GM19193 (cell line): ENCODE measurements around the gene GPATCH8.

Experiments used
- POLR2A ChIP-seq: IDR thresholded peaks from 4 replicates; pipeline ENCODE4 v1.6.1; 2011; ENCODE audit not compliant: insufficient read depth, insufficient read length; ENCODE audit errors: extremely low read depth

The GPATCH8 gene

DNA sequence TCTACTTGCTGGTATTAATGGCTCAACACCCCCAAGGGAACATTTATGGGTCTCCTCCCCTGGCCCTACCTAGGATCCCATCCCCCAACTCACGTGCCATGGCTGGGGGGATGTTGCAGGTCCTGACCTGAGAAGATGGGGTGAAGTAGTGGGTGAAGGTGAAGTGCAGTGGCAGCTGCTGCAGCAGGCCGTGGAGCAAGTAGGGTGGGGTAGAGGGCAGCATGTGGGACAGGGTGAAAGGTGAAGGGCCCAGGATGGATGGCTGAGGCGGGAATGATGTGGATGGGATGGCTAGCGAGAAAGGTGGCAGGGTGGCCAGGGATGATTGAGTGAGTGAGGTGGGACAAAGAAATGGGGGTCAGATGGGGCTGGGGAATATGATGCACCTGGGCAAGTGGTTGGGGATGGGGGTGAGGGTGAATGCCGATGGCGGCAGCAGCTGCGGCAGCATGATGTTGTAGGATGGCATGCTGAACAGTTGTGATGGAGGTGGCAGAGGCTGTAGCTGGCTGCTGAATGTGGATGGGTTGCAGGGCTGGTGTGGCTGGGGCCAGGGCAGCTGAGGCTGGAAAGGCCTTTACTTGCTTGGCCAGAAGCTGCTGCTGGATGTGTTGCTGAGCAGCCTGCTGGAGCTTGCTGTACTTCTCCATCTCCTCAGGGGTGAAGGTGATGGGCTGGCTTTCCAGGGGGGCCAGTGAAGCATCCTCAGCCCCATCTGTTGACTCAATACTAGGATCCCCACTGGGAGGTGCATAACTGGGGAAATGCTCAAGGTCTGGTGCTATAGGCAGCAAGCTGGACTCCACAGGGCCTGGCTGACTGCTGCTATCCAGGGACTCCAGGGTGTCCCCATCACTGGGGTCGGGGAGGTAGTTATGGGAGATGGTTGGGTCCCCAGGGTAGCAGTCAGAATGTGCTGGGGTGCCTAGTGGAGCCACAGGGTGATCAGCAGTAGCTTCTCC lies 105.4 kb downstream of the GPATCH8 start:
- TF ChIP-seq POLR2A = no peak

DNA sequence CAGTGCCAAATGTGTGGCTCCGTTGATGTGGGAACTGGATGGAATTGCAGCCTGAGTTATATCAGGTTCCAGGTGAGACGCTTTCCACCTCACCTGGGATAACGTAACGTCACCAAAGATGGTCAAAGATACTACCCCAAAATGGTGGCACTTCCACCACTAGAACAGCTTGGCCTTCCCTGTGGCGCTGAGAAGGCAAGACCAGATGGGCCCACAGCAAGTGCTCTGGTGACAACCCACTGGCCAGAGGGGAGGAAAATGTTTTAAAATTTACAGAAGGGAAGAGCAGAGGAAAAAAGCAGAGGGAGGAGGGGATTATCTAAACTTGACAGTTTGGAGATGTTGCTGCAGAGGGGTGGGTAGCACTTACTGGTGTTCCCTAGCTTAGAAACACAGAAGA lies 106.3 kb downstream of the GPATCH8 start:
- TF ChIP-seq POLR2A = no peak

DNA sequence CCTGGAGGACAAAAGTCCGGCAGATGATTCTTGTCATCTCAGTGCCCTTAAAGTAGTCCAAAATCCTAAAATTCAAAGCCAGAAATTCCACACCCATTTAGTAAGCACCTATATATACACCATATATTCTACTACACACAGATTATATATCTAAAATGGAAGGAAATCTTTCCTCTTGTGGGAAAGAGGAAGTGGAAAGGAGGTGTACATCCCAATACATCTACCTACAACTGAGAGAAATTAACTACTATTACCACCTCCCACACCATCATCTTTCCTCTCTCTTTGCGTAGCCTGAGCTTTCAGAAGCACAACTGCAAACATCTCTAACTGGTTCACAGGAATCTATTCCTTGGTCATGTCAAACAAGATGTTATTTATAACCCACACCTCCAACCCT lies 108.4 kb downstream of the GPATCH8 start:
- no peak for TF ChIP-seq POLR2A

DNA sequence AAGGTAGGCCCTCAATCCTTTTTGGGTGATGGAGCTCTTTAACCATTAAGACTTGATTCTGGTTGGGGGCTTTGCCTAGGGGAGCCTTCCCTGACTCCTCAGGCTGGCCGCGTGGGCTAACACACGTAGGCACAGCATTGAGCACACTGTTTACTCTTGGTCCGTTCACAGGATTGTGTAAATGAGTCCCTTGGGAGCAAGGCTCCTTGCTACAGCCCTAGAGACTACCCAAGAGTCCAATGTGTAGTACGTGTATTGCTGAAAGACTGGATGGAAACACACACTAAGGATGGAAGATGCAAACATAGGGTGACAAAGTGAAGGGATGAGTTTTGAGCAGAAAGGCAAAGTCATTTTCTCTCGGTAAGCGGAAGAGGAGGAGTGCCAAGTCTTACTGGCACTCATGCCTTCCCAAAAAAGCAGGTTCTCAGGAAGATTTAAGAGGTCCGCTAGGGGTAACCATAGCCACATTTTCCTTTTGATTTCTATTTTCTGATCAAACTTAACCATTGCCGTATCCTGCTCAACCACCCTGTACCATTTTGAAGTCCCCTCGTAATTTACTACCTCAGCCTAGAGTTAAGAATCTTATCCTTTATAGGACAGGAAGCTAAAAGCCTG lies 112.8 kb downstream of the GPATCH8 start:
- TF ChIP-seq POLR2A = no peak

- no peak for TF ChIP-seq POLR2A
Measured at GRCh38 chr17:44389723-44390202, 113.4 kb downstream of the GPATCH8 start.

DNA sequence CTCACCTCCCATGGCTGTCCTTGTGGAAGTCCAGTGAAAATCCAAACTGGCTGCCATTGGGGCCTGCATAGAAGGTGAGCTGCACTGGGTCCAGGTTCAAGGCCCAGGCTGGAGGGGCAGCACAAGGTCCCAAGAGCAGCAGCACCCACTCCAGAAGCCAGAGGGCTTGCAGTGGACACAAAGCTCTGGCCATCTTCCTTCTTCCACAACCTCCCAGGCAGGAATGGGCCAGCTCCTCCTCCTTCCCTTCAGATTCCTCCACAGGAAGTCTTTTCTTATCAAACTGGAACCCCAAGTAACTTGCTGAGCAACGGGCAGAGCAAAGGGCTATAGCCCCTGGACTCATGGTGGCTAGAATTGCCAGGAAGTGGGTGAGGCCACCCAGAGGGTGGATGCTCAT lies 113.9 kb downstream of the GPATCH8 start, which contains the start of gene ITGA2B:
ITGA2B (minus strand) TSS at position 369 of the 400 bp plus-strand sequence; CDS start at position 193, 176 bp downstream.
- no peak for TF ChIP-seq POLR2A

- no peak for TF ChIP-seq POLR2A
Measured at GRCh38 chr17:44387804-44388203, 115.4 kb downstream of the GPATCH8 start.

DNA sequence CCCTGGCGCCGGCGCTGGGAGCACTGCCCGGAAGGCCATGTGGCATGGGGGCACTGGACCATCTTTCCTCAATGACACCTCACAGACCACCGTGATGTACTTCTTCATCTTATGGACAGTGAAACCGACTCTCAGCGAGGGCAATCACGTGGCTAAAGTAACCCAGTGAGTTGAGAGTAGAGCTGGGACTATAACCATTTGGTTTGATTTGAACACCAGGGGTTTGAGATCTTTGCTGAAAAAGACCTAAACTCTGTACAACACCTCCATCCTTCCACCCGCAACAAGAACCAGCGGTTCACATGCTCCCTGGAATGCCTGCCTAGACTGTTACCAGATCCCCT lies 117.1 kb downstream of the GPATCH8 start:
- no peak for TF ChIP-seq POLR2A

- TF ChIP-seq POLR2A = peak; percentile 36
Measured at GRCh38 chr17:44385287-44386181, 117.7 kb downstream of the GPATCH8 start.

GRCh38 chr17:44384823-44385286 lies 118.4 kb downstream of the GPATCH8 start:
- no peak for TF ChIP-seq POLR2A

DNA sequence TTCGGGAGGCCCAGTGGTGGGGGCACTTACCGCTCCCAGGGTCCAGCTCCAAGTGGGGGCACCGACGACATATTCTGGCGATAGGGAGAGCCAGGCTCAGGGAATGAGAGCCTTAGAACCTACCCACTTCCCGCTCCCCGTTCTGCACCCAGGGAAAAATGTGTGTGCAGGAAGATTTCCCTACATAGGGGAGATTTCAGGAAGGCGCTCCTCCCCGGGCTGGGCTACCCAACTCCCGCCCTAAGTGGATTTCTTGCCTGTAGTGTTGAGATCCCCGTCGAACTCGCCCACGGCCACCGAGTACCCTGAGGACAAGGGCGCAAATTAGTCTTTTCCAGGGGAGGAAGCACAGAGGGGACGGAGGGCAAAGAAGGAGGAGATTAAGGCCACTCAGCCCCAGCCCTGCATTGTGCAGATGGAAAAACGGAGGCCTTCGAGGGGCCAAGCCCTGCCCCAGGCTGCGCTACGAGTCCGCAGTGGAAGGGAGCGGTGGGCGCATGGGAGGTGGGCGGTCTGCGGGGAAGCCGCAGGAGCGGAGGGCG lies 118.9 kb downstream of the GPATCH8 start:
- no peak for TF ChIP-seq POLR2A

GRCh38 chr17:44383861-44384260 lies 119.3 kb downstream of the GPATCH8 start:
- no peak for TF ChIP-seq POLR2A

DNA sequence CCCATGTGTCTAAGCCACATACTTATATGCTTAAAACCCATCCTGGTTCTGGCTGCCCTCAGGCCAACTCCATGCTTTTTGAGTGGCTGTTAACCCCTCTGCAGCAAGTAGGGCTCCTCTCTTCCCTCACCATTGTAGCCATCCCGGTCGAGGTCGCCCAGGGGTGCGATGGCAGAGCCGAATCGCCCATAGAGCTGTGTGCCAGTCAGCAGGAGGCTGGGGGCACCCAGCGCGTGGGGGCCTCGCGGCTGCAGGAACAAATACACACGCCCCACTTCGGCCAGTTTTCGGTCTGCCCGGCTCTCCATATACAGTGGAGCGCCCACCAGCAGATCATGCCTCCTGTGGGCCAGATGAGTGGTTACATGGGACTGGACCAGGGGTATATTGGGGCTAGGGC lies 119.8 kb downstream of the GPATCH8 start:
- no peak for TF ChIP-seq POLR2A

- TF ChIP-seq POLR2A = no peak
Measured at GRCh38 chr17:44382917-44383316, 120.3 kb downstream of the GPATCH8 start.
